CD4-positive, alpha-beta memory T cell (primary cell): Measurements from ENCODE around the gene EMC8. TPM values are rescaled to one million over a fixed set of nuclear protein-coding genes. Genes with fewer than 3 reads are reported as not detected.

ENCODE experiments used
- CTCF ChIA-PET: fragments of 350-600 bp; sonication (Branson Sonifier 250); formaldehyde crosslinking; loops from one replicate; lab custom pipeline; 2021; ENCODE audit warnings: inconsistent platforms; ENCODE audit not compliant: partially characterized antibody; lab: Charles Lee
- POLR2A ChIA-PET: fragments of 350-600 bp; sonication (Branson Sonifier 250); formaldehyde crosslinking; loops from one replicate; lab custom pipeline; 2021; ENCODE audit not compliant: partially characterized antibody; lab: Charles Lee
- DNase-seq, 5 donors: peaks; one replicate each; pipeline versions ENCODE4 v3.0.0 to v3.0.0-alpha.2; 2020 to 2022; ENCODE audit warnings: mixed read lengths in 1 of 5
- H3K27ac ChIP-seq: one replicate; pipeline ENCODE4 v1.7.0; 2013; ENCODE audit warnings: low read depth, low read length
- H3K27me3 ChIP-seq: 2 replicates; pipeline ENCODE4 v1.7.0; 2013; ENCODE audit warnings: mild to moderate bottlenecking, low read length, moderate library complexity; ENCODE audit not compliant: insufficient read depth
- H3K36me3 ChIP-seq: 2 replicates; pipeline ENCODE4 v1.7.0; 2013; ENCODE audit warnings: mild to moderate bottlenecking, low read length, moderate library complexity; ENCODE audit not compliant: insufficient read depth
- H3K4me1 ChIP-seq: 2 replicates; pipeline ENCODE4 v1.7.0; 2013; ENCODE audit warnings: mild to moderate bottlenecking, low read length, moderate library complexity; ENCODE audit not compliant: insufficient read depth
- H3K4me3 ChIP-seq, 2 donors: one replicate each; pipeline ENCODE4 v1.7.0; 2013; ENCODE audit warnings: low read length in 2 of 2, mild to moderate bottlenecking in 1 of 2
- H3K9me3 ChIP-seq, 2 donors: one replicate each; pipeline ENCODE4 v1.7.0; 2013; ENCODE audit warnings: low read length in 2 of 2, control low read depth in 1 of 2; ENCODE audit not compliant: control insufficient read depth in 1 of 2
- H3K27ac Mint-ChIP-seq, 7 donors: one replicate each; pipeline ENCODE4 v1.8.0; 2020 to 2021; ENCODE audit warnings: mixed read lengths in 7 of 7, mild to moderate bottlenecking in 6 of 7, inconsistent platforms in 3 of 7, moderate library complexity in 3 of 7
- H3K27me3 Mint-ChIP-seq, 2 donors: one replicate each; pipeline ENCODE4 v1.8.0; 2020 to 2021; ENCODE audit warnings: mixed read lengths in 2 of 2
- H3K36me3 Mint-ChIP-seq, 2 donors: one replicate each; pipeline ENCODE4 v1.8.0; 2020 to 2021; ENCODE audit warnings: mixed read lengths in 2 of 2, inconsistent platforms in 1 of 2, mild to moderate bottlenecking in 1 of 2
- H3K4me1 Mint-ChIP-seq, 4 donors: one replicate each; pipeline ENCODE4 v1.8.0; 2020 to 2021; ENCODE audit warnings: mixed read lengths in 4 of 4, mild to moderate bottlenecking in 1 of 4
- H3K4me3 Mint-ChIP-seq, 8 donors: one replicate each; pipeline ENCODE4 v1.8.0; 2020 to 2021; ENCODE audit warnings: mixed read lengths in 8 of 8, mild to moderate bottlenecking in 7 of 8, moderate library complexity in 6 of 8, inconsistent platforms in 3 of 8
- H3K9me3 Mint-ChIP-seq, 8 donors: one replicate each; pipeline ENCODE4 v1.8.0; 2020 to 2021; ENCODE audit warnings: mixed read lengths in 8 of 8, mild to moderate bottlenecking in 5 of 8, inconsistent platforms in 3 of 8, moderate library complexity in 1 of 8
- intact Hi-C: fragments of 100-400 bp; cut with micrococcal nuclease; formaldehyde crosslinking; loops from one replicate; pipeline ENCODE4 v1.15.1; 2023
- polyA plus RNA-seq, 2 donors: library from polyadenylated mRNA; unstranded; fragments of 300-500 nt; fragmentation: Illumina TruSeq; gene quantifications; one replicate each; pipeline ENCODE4 v1.2.3, GENCODE V29; 2021
- total RNA-seq, 2 experiments: library from RNA; stranded (reverse); gene quantifications; one replicate each; pipeline ENCODE4 v1.2.3, GENCODE V29; 2021

Gene EMC8
- total and polyA plus RNA-seq, 4 experiments from 2014 or later = 22.1 to 22.8 (median 22.7) TPM

GRCh38 chr16:85788819-85789218 lies 10.5 kb downstream of the EMC8 start:
- peaks cover 34% of the 10 kb centered on the region for H3K36me3 ChIP-seq
- POLR2A ChIA-PET = no interaction called here
- H3K36me3 Mint-ChIP-seq = peaks cover 51 to 60% of the 10 kb centered on the region in 2 donors

GRCh38 chr16:85785927-85786326 lies 13.4 kb downstream of the EMC8 start:
- H3K4me1 ChIP-seq = no peaks in the 10 kb centered on the region
- intact Hi-C loops = no loop called here
- Mint-ChIP-seq H3K27ac (peak overlapping the region in 2 of 7 donors; percentile 4 to 43), H3K4me1 (peaks cover 14 to 19% (median 17%) of the 10 kb centered on the region in 4 donors), H3K4me3 (no peak overlapping the region), H3K27me3 (no peaks in the 10 kb centered on the region), H3K36me3 (peaks cover 42 to 60% of the 10 kb centered on the region in 2 donors), H3K9me3 (no peaks in the 10 kb centered on the region)
- no peak overlapping the region for H3K27ac ChIP-seq
- POLR2A ChIA-PET = no interaction called here
- H3K4me3 ChIP-seq = no peak overlapping the region
- CTCF ChIA-PET = interaction anchor here (1.0 to 1.2 kb wide), 2 partner anchors 33 to 35 kb away, joined by 3 to 4 read pairs; no protein-coding TSS in a partner anchor
- peaks cover 36% of the 10 kb centered on the region for H3K36me3 ChIP-seq
- no peak for DNase-seq
- H3K9me3 ChIP-seq = no peaks in the 10 kb centered on the region
- no peaks in the 10 kb centered on the region for H3K27me3 ChIP-seq

More at GRCh38 chr16:85788819-85789218, 10.5 kb downstream of the EMC8 start:
- no peaks in the 10 kb centered on the region for H3K9me3 ChIP-seq
- no peak overlapping the region for H3K27ac ChIP-seq
- no peaks in the 10 kb centered on the region for H3K4me1 ChIP-seq
- no peaks in the 10 kb centered on the region for H3K27me3 ChIP-seq
- intact Hi-C loops = no loop called here
- H3K4me3 ChIP-seq = no peak overlapping the region
- no peaks in the 10 kb centered on the region for H3K27me3 Mint-ChIP-seq
- no peak overlapping the region for H3K4me3 Mint-ChIP-seq
- H3K9me3 Mint-ChIP-seq = no peaks in the 10 kb centered on the region
- no peak for DNase-seq
- H3K4me1 Mint-ChIP-seq = peaks cover 25 to 42% (median 36%) of the 10 kb centered on the region in 4 donors
- peak overlapping the region in 2 of 7 donors; percentile 13 to 54 for H3K27ac Mint-ChIP-seq
- CTCF ChIA-PET = no interaction called here

- H3K36me3 ChIP-seq = peaks cover 43% of the 10 kb centered on the region
- Mint-ChIP-seq H3K4me3 (no peak overlapping the region), H3K9me3 (no peaks in the 10 kb centered on the region)
Observed at GRCh38 chr16:85784813-85785212, 14.5 kb downstream of the EMC8 start.

GRCh38 chr16:85783441-85783840 lies 15.9 kb downstream of the EMC8 start:
- Histone ChIP-seq H3K4me3 (no peak overlapping the region), H3K27ac (no peak overlapping the region), H3K36me3 (peaks cover 52% of the 10 kb centered on the region), H3K27me3 (no peaks in the 10 kb centered on the region), H3K4me1 (no peaks in the 10 kb centered on the region), H3K9me3 (no peaks in the 10 kb centered on the region)
- ChIA-PET CTCF (no interaction called here), POLR2A (no interaction called here)
- H3K4me3 Mint-ChIP-seq = no peak overlapping the region
- no peaks in the 10 kb centered on the region for H3K27me3 Mint-ChIP-seq
- no peaks in the 10 kb centered on the region for H3K9me3 Mint-ChIP-seq
- intact Hi-C loops = no loop called here
- no peak for DNase-seq
- peaks cover 48 to 69% of the 10 kb centered on the region in 2 donors for H3K36me3 Mint-ChIP-seq
- peak overlapping the region in 2 of 7 donors; percentile 43 to 72 for H3K27ac Mint-ChIP-seq
- H3K4me1 Mint-ChIP-seq = peaks cover 0 to 5% (median 2%) of the 10 kb centered on the region in 4 donors

More at GRCh38 chr16:85784813-85785212, 14.5 kb downstream of the EMC8 start:
- ChIA-PET POLR2A (no interaction called here), CTCF (no interaction called here)
- no peak overlapping the region for H3K27ac ChIP-seq
- peaks cover 8 to 11% (median 9%) of the 10 kb centered on the region in 4 donors for H3K4me1 Mint-ChIP-seq
- no peak overlapping the region for H3K4me3 ChIP-seq
- no peaks in the 10 kb centered on the region for H3K27me3 ChIP-seq
- H3K9me3 ChIP-seq = no peaks in the 10 kb centered on the region
- H3K36me3 Mint-ChIP-seq = peaks cover 41 to 66% of the 10 kb centered on the region in 2 donors
- no peak overlapping the region for H3K27ac Mint-ChIP-seq
- no peak for DNase-seq
- no peaks in the 10 kb centered on the region for H3K4me1 ChIP-seq
- intact Hi-C loops = no loop called here
- no peaks in the 10 kb centered on the region for H3K27me3 Mint-ChIP-seq

- Mint-ChIP-seq H3K4me1 (peaks cover 0 to 5% (median 2%) of the 10 kb centered on the region in 4 donors), H3K4me3 (no peak overlapping the region), H3K27me3 (no peaks in the 10 kb centered on the region), H3K9me3 (no peaks in the 10 kb centered on the region), H3K36me3 (peaks cover 46 to 69% of the 10 kb centered on the region in 2 donors), H3K27ac (peak overlapping the region in 1 of 7 donors; percentile 19)
- Histone ChIP-seq H3K27me3 (no peaks in the 10 kb centered on the region), H3K4me3 (no peak overlapping the region), H3K27ac (no peak overlapping the region), H3K9me3 (no peaks in the 10 kb centered on the region), H3K36me3 (peaks cover 43% of the 10 kb centered on the region), H3K4me1 (no peaks in the 10 kb centered on the region)
- POLR2A ChIA-PET = no interaction called here
- no peak for DNase-seq
- intact Hi-C loops = no loop called here
- CTCF ChIA-PET = no interaction called here
Observed at GRCh38 chr16:85782451-85782850, 16.9 kb downstream of the EMC8 start.

GRCh38 chr16:85781695-85782370 lies 17.5 kb downstream of the EMC8 start:
- no peak overlapping the region for H3K4me3 Mint-ChIP-seq
- peaks cover 49 to 66% of the 10 kb centered on the region in 2 donors for H3K36me3 Mint-ChIP-seq
- peak overlapping the region in 1 of 7 donors; percentile 58 for H3K27ac Mint-ChIP-seq
- H3K4me1 ChIP-seq = no peaks in the 10 kb centered on the region
- intact Hi-C loops = no loop called here
- no peaks in the 10 kb centered on the region for H3K27me3 Mint-ChIP-seq
- H3K4me3 ChIP-seq = no peak overlapping the region
- H3K27ac ChIP-seq = no peak overlapping the region
- H3K36me3 ChIP-seq = peaks cover 42% of the 10 kb centered on the region
- H3K27me3 ChIP-seq = no peaks in the 10 kb centered on the region
- POLR2A ChIA-PET = no interaction called here
- peaks cover 0 to 5% (median under 1%) of the 10 kb centered on the region in 4 donors for H3K4me1 Mint-ChIP-seq
- H3K9me3 ChIP-seq = no peaks in the 10 kb centered on the region
- DNase-seq = no peak
- CTCF ChIA-PET = no interaction called here
- no peaks in the 10 kb centered on the region for H3K9me3 Mint-ChIP-seq

GRCh38 chr16:85781156-85781555 lies 18.2 kb downstream of the EMC8 start:
- Histone ChIP-seq H3K9me3 (no peaks in the 10 kb centered on the region), H3K36me3 (peaks cover 38% of the 10 kb centered on the region)
- CTCF ChIA-PET = no interaction called here

More at GRCh38 chr16:85781156-85781555, 18.2 kb downstream of the EMC8 start:
- H3K4me1 Mint-ChIP-seq = peaks cover 0 to 5% (median 0%) of the 10 kb centered on the region in 4 donors
- no peaks in the 10 kb centered on the region for H3K9me3 Mint-ChIP-seq
- no peaks in the 10 kb centered on the region for H3K4me1 ChIP-seq
- H3K27me3 Mint-ChIP-seq = no peaks in the 10 kb centered on the region
- H3K27ac ChIP-seq = no peak overlapping the region
- intact Hi-C loops = no loop called here
- no peak for DNase-seq
- no peak overlapping the region for H3K4me3 ChIP-seq
- H3K4me3 Mint-ChIP-seq = no peak overlapping the region
- POLR2A ChIA-PET = no interaction called here
- H3K36me3 Mint-ChIP-seq = peaks cover 55 to 63% of the 10 kb centered on the region in 2 donors
- H3K27me3 ChIP-seq = no peaks in the 10 kb centered on the region
- H3K27ac Mint-ChIP-seq = no peak overlapping the region
